ENCODE results near the gene TSEN54.

GRCh38 chr17:75572713-75573539 is 56.6 kb downstream of the TSEN54 start:
- TF ChIP-seq, protein P1, sequence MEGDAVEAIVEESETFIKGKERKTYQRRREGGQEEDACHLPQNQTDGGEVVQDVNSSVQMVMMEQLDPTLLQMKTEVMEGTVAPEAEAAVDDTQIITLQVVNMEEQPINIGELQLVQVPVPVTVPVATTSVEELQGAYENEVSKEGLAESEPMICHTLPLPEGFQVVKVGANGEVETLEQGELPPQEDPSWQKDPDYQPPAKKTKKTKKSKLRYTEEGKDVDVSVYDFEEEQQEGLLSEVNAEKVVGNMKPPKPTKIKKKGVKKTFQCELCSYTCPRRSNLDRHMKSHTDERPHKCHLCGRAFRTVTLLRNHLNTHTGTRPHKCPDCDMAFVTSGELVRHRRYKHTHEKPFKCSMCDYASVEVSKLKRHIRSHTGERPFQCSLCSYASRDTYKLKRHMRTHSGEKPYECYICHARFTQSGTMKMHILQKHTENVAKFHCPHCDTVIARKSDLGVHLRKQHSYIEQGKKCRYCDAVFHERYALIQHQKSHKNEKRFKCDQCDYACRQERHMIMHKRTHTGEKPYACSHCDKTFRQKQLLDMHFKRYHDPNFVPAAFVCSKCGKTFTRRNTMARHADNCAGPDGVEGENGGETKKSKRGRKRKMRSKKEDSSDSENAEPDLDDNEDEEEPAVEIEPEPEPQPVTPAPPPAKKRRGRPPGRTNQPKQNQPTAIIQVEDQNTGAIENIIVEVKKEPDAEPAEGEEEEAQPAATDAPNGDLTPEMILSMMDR (IDR thresholded peaks at IDR 0.05 in 4 of 5, conservative IDR thresholded peaks at IDR 0.05 in 1 of 5): no peak
- no peak for TF ChIP-seq POLR2A (IDR thresholded peaks at IDR 0.05)

Measured in gastrocnemius medialis (tissue), 4 donors.